Tibial artery (tissue), 4 donors: Measurements from ENCODE around the gene CEND1.
A peak's percentile ranks its signal among the peaks of the same experiment; 100 is the strongest.

Experiments used
- DNase-seq, 2 donors: peaks; one replicate each; pipeline ENCODE4 v3.0.0-alpha.2; 2019
- H3K27ac ChIP-seq, 2 donors: fragments of 200-600 bp; sonication (generic) in 1 of 2; 1 replicate in 1 of 2; 2 replicates in 1 of 2; pipeline ENCODE4 v1.5.1; 2018 to 2019; ENCODE audit warnings: mild to moderate bottlenecking in 1 of 2
- H3K27me3 ChIP-seq, 2 donors: fragments of 200-600 bp; sonication (generic) in 1 of 2; one replicate each; pipeline versions ENCODE4 v1.5.1 to v1.6.0; 2016 to 2019
- H3K36me3 ChIP-seq, 3 donors: fragments of 200-600 bp; sonication (generic) in 2 of 3; one replicate each; pipeline ENCODE4 v1.5.1; 2016 to 2019; ENCODE audit warnings: mild to moderate bottlenecking in 2 of 3
- H3K4me1 ChIP-seq, 4 donors: fragments of 200-600 bp; sonication (generic) in 2 of 4; 1 replicate in 3 of 4; 2 replicates in 1 of 4; pipeline ENCODE4 v1.5.1; 2016 to 2019
- H3K4me3 ChIP-seq, 2 donors: fragments of 200-600 bp; sonication (generic) in 1 of 2; 1 replicate in 1 of 2; 2 replicates in 1 of 2; pipeline ENCODE4 v1.5.1; 2018 to 2019; ENCODE audit warnings: mild to moderate bottlenecking in 2 of 2
- H3K9me3 ChIP-seq, 3 donors: fragments of 200-600 bp; sonication (generic) in 1 of 3; one replicate each; pipeline ENCODE4 v1.5.1; 2016 to 2019
- intact Hi-C: fragments of 100-400 bp; cut with DNase I; formaldehyde crosslinking; loops from one replicate; pipeline ENCODE4 v1.15.0; 2023; ENCODE audit warnings: low total_unique reads
- TF ChIP-seq, protein P1 (sequence below), 2 experiments: fragments of 200-600 bp in 1 of 2; fragments of 450-650 bp in 1 of 2; IDR thresholded peaks; one replicate each; pipeline ENCODE4 v1.5.1; 2017 to 2019; ENCODE audit warnings: antibody characterized with exemption in 2 of 2, mild to moderate bottlenecking in 1 of 2, moderate library complexity in 1 of 2

CEND1 gene

DNA sequence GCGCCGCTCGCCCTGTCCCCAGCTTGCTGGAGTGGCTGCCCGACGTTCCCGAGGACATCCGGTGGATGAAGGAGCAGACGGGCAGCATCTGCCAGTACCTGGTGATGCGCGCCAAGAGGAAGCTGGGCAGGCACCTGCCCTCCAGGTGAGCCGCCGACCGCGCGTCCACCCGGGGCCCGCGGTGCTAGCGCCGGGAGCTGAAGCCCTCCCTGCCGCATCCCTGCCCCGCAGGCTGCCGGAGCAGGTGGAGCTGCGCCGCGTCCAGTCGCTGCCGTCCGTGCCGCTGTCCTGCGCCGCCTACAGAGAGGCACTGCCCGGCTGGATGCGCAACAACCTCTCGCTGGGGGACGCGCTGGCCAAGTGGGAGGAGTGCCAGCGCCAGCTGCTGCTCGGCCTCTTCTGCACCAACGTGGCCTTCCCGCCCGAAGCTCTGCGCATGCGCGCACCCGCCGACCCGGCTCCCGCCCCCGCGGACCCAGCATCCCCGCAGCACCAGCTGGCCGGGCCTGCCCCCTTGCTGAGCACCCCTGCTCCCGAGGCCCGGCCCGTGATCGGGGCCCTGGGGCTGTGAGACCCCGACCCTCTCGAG, 34.5 kb upstream of the CEND1 start:
- intact Hi-C loops = no loop called here
- Histone ChIP-seq H3K4me1 (peaks cover 5 to 84% (median 45%) of the 10 kb centered on the region in 4 donors), H3K27me3 (peaks cover 0 to 54% of the 10 kb centered on the region in 2 donors), H3K4me3 (no peak overlapping the region), H3K27ac (no peak overlapping the region), H3K36me3 (peaks cover 44 to 47% (median 46%) of the 10 kb centered on the region in 3 donors), H3K9me3 (no peaks in the 10 kb centered on the region)
- no peak for DNase-seq
- TF ChIP-seq, protein P1, sequence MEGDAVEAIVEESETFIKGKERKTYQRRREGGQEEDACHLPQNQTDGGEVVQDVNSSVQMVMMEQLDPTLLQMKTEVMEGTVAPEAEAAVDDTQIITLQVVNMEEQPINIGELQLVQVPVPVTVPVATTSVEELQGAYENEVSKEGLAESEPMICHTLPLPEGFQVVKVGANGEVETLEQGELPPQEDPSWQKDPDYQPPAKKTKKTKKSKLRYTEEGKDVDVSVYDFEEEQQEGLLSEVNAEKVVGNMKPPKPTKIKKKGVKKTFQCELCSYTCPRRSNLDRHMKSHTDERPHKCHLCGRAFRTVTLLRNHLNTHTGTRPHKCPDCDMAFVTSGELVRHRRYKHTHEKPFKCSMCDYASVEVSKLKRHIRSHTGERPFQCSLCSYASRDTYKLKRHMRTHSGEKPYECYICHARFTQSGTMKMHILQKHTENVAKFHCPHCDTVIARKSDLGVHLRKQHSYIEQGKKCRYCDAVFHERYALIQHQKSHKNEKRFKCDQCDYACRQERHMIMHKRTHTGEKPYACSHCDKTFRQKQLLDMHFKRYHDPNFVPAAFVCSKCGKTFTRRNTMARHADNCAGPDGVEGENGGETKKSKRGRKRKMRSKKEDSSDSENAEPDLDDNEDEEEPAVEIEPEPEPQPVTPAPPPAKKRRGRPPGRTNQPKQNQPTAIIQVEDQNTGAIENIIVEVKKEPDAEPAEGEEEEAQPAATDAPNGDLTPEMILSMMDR (IDR thresholded peaks at IDR 0.05) = no peak

GRCh38 chr11:823441-824291, 33.8 kb upstream of the CEND1 start:
- no peak overlapping the region for H3K27ac ChIP-seq
- intact Hi-C loops = no loop called here

GRCh38 chr11:821512-822371, 31.9 kb upstream of the CEND1 start:
- no peaks in the 10 kb centered on the region for H3K9me3 ChIP-seq
- peak overlapping the region; percentile 88 to 97 for H3K4me3 ChIP-seq
- peaks cover 5 to 69% (median 33%) of the 10 kb centered on the region in 4 donors for H3K4me1 ChIP-seq
- peak overlapping the region; percentile 97 to 100 for H3K27ac ChIP-seq
- peaks cover 0 to 27% of the 10 kb centered on the region in 2 donors for H3K27me3 ChIP-seq
- TF ChIP-seq, protein P1 (IDR thresholded peaks at IDR 0.05) = no peak
- intact Hi-C loops = no loop called here
- peaks cover 44 to 47% (median 46%) of the 10 kb centered on the region in 3 donors for H3K36me3 ChIP-seq
- DNase-seq = peak in 1 of 2 donors; percentile 65

More at GRCh38 chr11:823441-824291, 33.8 kb upstream of the CEND1 start:
- Histone ChIP-seq H3K27me3 (peaks cover 0 to 47% of the 10 kb centered on the region in 2 donors), H3K9me3 (no peaks in the 10 kb centered on the region), H3K36me3 (peaks cover 44 to 47% (median 46%) of the 10 kb centered on the region in 3 donors), H3K4me1 (peaks cover 5 to 82% (median 44%) of the 10 kb centered on the region in 4 donors), H3K4me3 (no peak overlapping the region)
- TF ChIP-seq, protein P1 (IDR thresholded peaks at IDR 0.05) = no peak
- no peak for DNase-seq

DNA sequence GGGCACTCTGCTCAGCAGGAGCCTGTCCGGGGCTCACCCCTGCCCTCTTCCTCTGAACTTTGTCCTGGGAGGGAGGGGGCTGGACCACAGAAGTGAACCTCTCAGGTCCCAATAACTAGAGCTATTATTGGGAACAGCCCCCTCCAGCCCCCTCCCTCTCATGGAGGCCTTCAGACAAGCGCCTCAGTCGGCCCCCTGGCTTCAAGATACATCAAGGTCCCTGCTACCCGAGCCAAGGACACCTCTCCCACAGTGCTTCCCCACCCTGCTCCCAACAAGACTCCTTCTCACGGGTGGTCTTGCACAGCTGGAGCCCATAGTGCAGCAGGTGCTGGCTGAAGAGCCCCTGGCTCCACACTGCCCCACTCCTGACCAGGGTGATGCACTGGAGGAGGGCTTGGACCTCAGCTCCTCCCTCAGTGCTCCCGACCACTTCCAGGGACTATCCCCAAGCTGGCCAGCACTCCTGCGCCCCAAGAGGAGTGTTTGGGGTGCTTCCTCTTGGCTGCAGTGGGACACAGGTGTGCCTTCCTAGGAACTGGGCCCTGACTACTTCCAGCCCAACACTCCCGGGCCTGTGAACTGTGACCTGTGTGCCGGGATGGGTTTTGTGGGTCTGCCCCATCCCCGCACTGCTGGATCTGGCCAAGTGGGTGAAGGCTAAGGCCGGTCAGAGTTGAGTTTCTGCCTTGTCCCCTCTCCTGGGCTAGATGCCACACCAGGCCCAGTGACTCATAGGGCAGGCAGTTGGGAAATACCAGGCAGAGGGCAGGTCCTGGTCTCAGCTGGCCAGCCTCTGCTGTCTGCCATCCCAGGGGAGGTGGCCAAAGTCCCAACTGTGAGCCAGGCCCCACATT, 31.0 kb upstream of the CEND1 start:
- H3K27ac ChIP-seq = peak overlapping the region; percentile 97 to 100
- peak overlapping the region; percentile 88 to 97 for H3K4me3 ChIP-seq
- H3K9me3 ChIP-seq = no peaks in the 10 kb centered on the region
- DNase-seq = peak; percentile 91 to 97
- H3K27me3 ChIP-seq = peaks cover 0 to 19% of the 10 kb centered on the region in 2 donors
- H3K36me3 ChIP-seq = peaks cover 43 to 46% (median 46%) of the 10 kb centered on the region in 3 donors
- TF ChIP-seq, protein P1 (IDR thresholded peaks at IDR 0.05) = no peak
- peaks cover 5 to 63% (median 28%) of the 10 kb centered on the region in 4 donors for H3K4me1 ChIP-seq
- intact Hi-C loops = no loop called here
